CD4-positive, alpha-beta T cell treated with Interleukin-6 for 4 hours (primary cell): Measurements from ENCODE around the gene PXT1.
A peak's percentile ranks its signal among the peaks of the same experiment; 100 is the strongest.
"Not testable (repeated sequence)": the region's sequence is repeated elsewhere in the genome, so short reads cannot be mapped to it uniquely, and the experiment has no call there.

ENCODE experiments used
- DNase-seq: peaks from one replicate; pipeline ENCODE4 v3.0.0-alpha.2; 2020; ENCODE audit warnings: mixed read lengths

Gene PXT1

GRCh38 chr6:36442671-36443470, at the start of gene PXT1, which contains the start of gene KCTD20:
PXT1 (minus strand) TSS chr6:36442854; CDS start chr6:36426082, 16,772 bp downstream.
KCTD20 (plus strand) TSS chr6:36443000; CDS start chr6:36470098, 27,098 bp downstream.
- DNase-seq = peak; percentile 88

GRCh38 chr6:36492092-36492491, 49.4 kb upstream of the PXT1 start:
- DNase-seq = no peak

GRCh38 chr6:36491378-36491965, 48.8 kb upstream of the PXT1 start:
- DNase-seq = no peak

GRCh38 chr6:36489426-36489825, 46.8 kb upstream of the PXT1 start:
- no peak for DNase-seq

GRCh38 chr6:36488221-36488620, 45.6 kb upstream of the PXT1 start:
- DNase-seq = no peak

GRCh38 chr6:36487698-36488097, 45.0 kb upstream of the PXT1 start:
- DNase-seq = no peak

GRCh38 chr6:36484736-36485135, 42.1 kb upstream of the PXT1 start:
- DNase-seq = no peak

- not testable (repeated sequence) for DNase-seq
Measured at GRCh38 chr6:36483326-36483725, 40.7 kb upstream of the PXT1 start.

- DNase-seq = no peak
Measured at GRCh38 chr6:36479256-36479655, 36.6 kb upstream of the PXT1 start.

GRCh38 chr6:36478051-36478526, 35.4 kb upstream of the PXT1 start:
- no peak for DNase-seq

- no peak for DNase-seq
Measured at GRCh38 chr6:36469946-36470345, 27.3 kb upstream of the PXT1 start.

GRCh38 chr6:36469148-36469661, 26.6 kb upstream of the PXT1 start:
- no peak for DNase-seq

- DNase-seq = no peak
Measured at GRCh38 chr6:36467625-36468024, 25.0 kb upstream of the PXT1 start.

- no peak for DNase-seq
Measured at GRCh38 chr6:36464233-36464632, 21.6 kb upstream of the PXT1 start.

- no peak for DNase-seq
Measured at GRCh38 chr6:36463676-36464075, 21.0 kb upstream of the PXT1 start.

GRCh38 chr6:36461646-36462045, 19.0 kb upstream of the PXT1 start:
- DNase-seq = no peak

GRCh38 chr6:36460916-36461315, 18.3 kb upstream of the PXT1 start:
- DNase-seq = no peak

- DNase-seq = no peak
Measured at GRCh38 chr6:36459501-36459900, 16.8 kb upstream of the PXT1 start.

- DNase-seq = no peak
Measured at GRCh38 chr6:36455486-36456027, 12.9 kb upstream of the PXT1 start.

GRCh38 chr6:36452897-36453296, 10.2 kb upstream of the PXT1 start:
- DNase-seq = not testable (repeated sequence)

- DNase-seq = not testable (repeated sequence)
Measured at GRCh38 chr6:36449173-36449572, 6.5 kb upstream of the PXT1 start.

GRCh38 chr6:36445621-36446020, 3.0 kb upstream of the PXT1 start:
- no peak for DNase-seq

- no peak for DNase-seq
Measured at GRCh38 chr6:36444470-36444869, 1.8 kb upstream of the PXT1 start.
